K562 (cell line): ENCODE data around the gene TMEM245. TPM values are rescaled to one million over a fixed set of nuclear protein-coding genes. Genes with fewer than 3 reads are reported as not detected.
A peak's percentile ranks its signal among the peaks of the same experiment; 100 is the strongest.

Experiments used
- CBX1 ChIP-seq: sonication (generic); IDR thresholded peaks from 2 replicates; pipeline ENCODE4 v1.6.1; 2016; ENCODE audit warnings: antibody characterized with exemption, low read depth, mild to moderate bottlenecking
- CGGBP1 ChIP-seq: fragments of 250-450 bp; sonication (Bioruptor Pico); IDR thresholded peaks from 2 replicates; pipeline ENCODE4 v1.9.0; 2021; ENCODE audit warnings: mild to moderate bottlenecking
- E2F8 ChIP-seq: fragments of 450-650 bp; IDR thresholded peaks from 2 replicates; pipeline ENCODE4 v1.7.1; 2018; ENCODE audit warnings: mild to moderate bottlenecking, low read depth; ENCODE audit not compliant: partially characterized antibody
- HDAC3 ChIP-seq: fragments of 450-650 bp; IDR thresholded peaks from 2 replicates; pipeline ENCODE4 v1.6.1; 2018; ENCODE audit warnings: borderline replicate concordance, mild to moderate bottlenecking, moderate library complexity; ENCODE audit not compliant: partially characterized antibody
- KHSRP ChIP-seq: fragments of 450-650 bp; IDR thresholded peaks from 2 replicates; pipeline ENCODE4 v1.6.1; 2017
- KLF16 ChIP-seq: IDR thresholded peaks from 2 replicates; pipeline ENCODE4 v1.6.1; 2016; ENCODE audit warnings: antibody characterized with exemption
- MAX ChIP-seq: sonication (generic); formaldehyde crosslinking; IDR thresholded peaks from 2 replicates; pipeline ENCODE4 v1.9.0; 2022; ENCODE audit warnings: mild to moderate bottlenecking, missing genetic modification reagents
- MEF2D ChIP-seq: conservative IDR thresholded peaks from 2 replicates; pipeline ENCODE4 v1.6.1; 2016; ENCODE audit warnings: low read depth, missing genetic modification characterization, missing compliant biosample characterization
- MIER1 ChIP-seq: fragments of 450-650 bp; IDR thresholded peaks from 2 replicates; pipeline ENCODE4 v1.6.1; 2016; ENCODE audit warnings: antibody characterized with exemption, mild to moderate bottlenecking, low read depth
- SP2 ChIP-seq: IDR thresholded peaks from 2 replicates; pipeline ENCODE4 v1.6.1; 2011; ENCODE audit warnings: mild to moderate bottlenecking, low read depth, low read length, moderate library complexity; ENCODE audit not compliant: poor library complexity, severe bottlenecking; ENCODE audit errors: extremely low read depth
- SPI1 ChIP-seq: IDR thresholded peaks from 2 replicates; pipeline ENCODE4 v1.6.1; 2011; ENCODE audit warnings: low read depth, low read length, control low read depth, borderline replicate concordance
- SREBF2 ChIP-seq: sonication (generic); formaldehyde crosslinking; IDR thresholded peaks from 2 replicates; pipeline ENCODE4 v1.4.0; 2020; ENCODE audit warnings: mild to moderate bottlenecking, missing genetic modification reagents
- SRSF9 ChIP-seq: fragments of 200-400 bp; formaldehyde crosslinking; IDR thresholded peaks from 2 replicates; pipeline ENCODE4 v1.6.1; 2017; ENCODE audit warnings: low read depth, low read length, borderline replicate concordance
- TEAD4 ChIP-seq, 2 experiments: sonication (generic) in 1 of 2; formaldehyde crosslinking in 1 of 2; IDR thresholded peaks; 2 replicates each; pipeline versions ENCODE4 v1.6.1 to v1.8.0; 2012 to 2022; ENCODE audit warnings: borderline replicate concordance in 1 of 2, inconsistent platforms in 1 of 2, low read length in 1 of 2, mild to moderate bottlenecking in 1 of 2, missing genetic modification reagents in 1 of 2
- TOE1 ChIP-seq, 2 experiments: fragments of 450-650 bp in 1 of 2; sonication (generic) in 1 of 2; formaldehyde crosslinking in 1 of 2; IDR thresholded peaks; 2 replicates each; pipeline versions ENCODE4 v1.7.1 to v1.8.0; 2016 to 2022; ENCODE audit warnings: borderline replicate concordance in 2 of 2, mild to moderate bottlenecking in 2 of 2, antibody characterized with exemption in 1 of 2, inconsistent platforms in 1 of 2, low read depth in 1 of 2, missing genetic modification reagents in 1 of 2, moderate library complexity in 1 of 2
- TRIM24 ChIP-seq, 2 experiments: fragments of 450-650 bp; IDR thresholded peaks; 2 replicates each; pipeline ENCODE4 v1.6.1; 2016
- U2AF2 ChIP-seq: fragments of 200-400 bp; formaldehyde crosslinking; optimal IDR thresholded peaks from 2 replicates; pipeline ENCODE3; 2017; ENCODE audit warnings: low read depth, mild to moderate bottlenecking, low read length
- ZC3H4 ChIP-seq: sonication (generic); formaldehyde crosslinking; IDR thresholded peaks from 2 replicates; pipeline ENCODE4 v1.9.0; 2021; ENCODE audit warnings: missing genetic modification reagents, borderline replicate concordance
- ZKSCAN1 ChIP-seq: fragments of 150-350 bp; IDR thresholded peaks from 2 replicates; pipeline ENCODE4 v1.6.1; 2016; ENCODE audit warnings: low read depth, low read length
- ZNF253 ChIP-seq: fragments of 250-450 bp; sonication (Bioruptor Pico); conservative IDR thresholded peaks from 2 replicates; pipeline ENCODE4 v1.6.1; 2021; ENCODE audit warnings: mild to moderate bottlenecking
- ZNF655 ChIP-seq: fragments of 250-450 bp; sonication (Bioruptor Pico); IDR thresholded peaks from 2 replicates; pipeline ENCODE4 v1.5.0; 2021
- ZNF717 ChIP-seq: fragments of 250-450 bp; sonication (Bioruptor Pico); IDR thresholded peaks from 2 replicates; pipeline ENCODE4 v1.5.0; 2021
- ZNF75A ChIP-seq: fragments of 450-650 bp; formaldehyde crosslinking; IDR thresholded peaks from 2 replicates; pipeline ENCODE4 v1.4.0; 2020; ENCODE audit warnings: mild to moderate bottlenecking
- ZNF778 ChIP-seq: fragments of 450-650 bp; formaldehyde crosslinking; IDR thresholded peaks from 2 replicates; pipeline ENCODE4 v1.4.0; 2020; ENCODE audit warnings: mild to moderate bottlenecking, moderate library complexity
- polyA plus RNA-seq, 8 experiments: library from polyadenylated mRNA; depleted of rRNA in 4 of 8; stranded (reverse) in 5 of 8; unstranded in 3 of 8; fragments of >200 nt; fragmentation: Nextera tagmentation in 2 of 8; fragmentation: Illumina TruSeq in 1 of 8; extraction: Ambion mirVana in 2 of 8; extraction: Trizol in 1 of 8; gene quantifications; 2 replicates each; pipeline versions ENCODE4 v1.2.1 to v1.2.3, GENCODE V29; 2011 to 2014; ENCODE audit warnings: inconsistent platforms in 1 of 8, missing spikeins in 1 of 8
- total RNA-seq, 7 experiments: library from RNA; depleted of rRNA in 6 of 7; stranded (reverse); fragments of >200 nt in 6 of 7; fragmentation: Illumina TruSeq in 2 of 7; extraction: Trizol in 2 of 7; gene quantifications; 2 replicates each; pipeline versions ENCODE4 v1.2.1 to v1.2.3, GENCODE V29; 2011 to 2021; ENCODE audit warnings: low replicate concordance in 1 of 7

TMEM245 gene
- total and polyA plus RNA-seq, 9 of the 15 experiments (the other 6 are each of a cell fraction or from before 2014, with no cell fraction given), result 8.5 to 43.2 (median 24.3) TPM

- TF ChIP-seq TEAD4 (IDR thresholded peaks at IDR 0.05; ENCODE audit: low read length) (peak; percentile 93), TEAD4 (CRISPR knock-in tag; IDR thresholded peaks at IDR 0.05; ENCODE audit: borderline replicate concordance) (no peak), ZKSCAN1 (no peak), ZNF778 (CRISPR knock-in tag) (no peak), SP2 (no peak), MIER1 (no peak), KHSRP (no peak), CGGBP1 (CRISPR knock-in tag) (no peak), E2F8 (no peak), HDAC3 (peak; percentile 8), ZC3H4 (CRISPR knock-in tag) (no peak), KLF16 (peak; percentile 76; the same call in 1 of the 2 replicates), SREBF2 (CRISPR knock-in tag) (no peak), MAX (no peak), ZNF253 (no peak), SRSF9 (no peak), ZNF717 (CRISPR knock-in tag) (no peak), TOE1 (IDR thresholded peaks at IDR 0.05; ENCODE audit: borderline replicate concordance) (no peak), TOE1 (CRISPR knock-in tag; IDR thresholded peaks at IDR 0.05; ENCODE audit: borderline replicate concordance, low read depth) (no peak), ZNF655 (CRISPR knock-in tag) (no peak), ZNF75A (CRISPR knock-in tag) (no peak), CBX1 (no peak), SPI1 (no peak; the same call in 1 of the 2 replicates), TRIM24 (IDR thresholded peaks at IDR 0.05) (peak; percentile 29 to 67; a peak in 1 of 4 replicates), U2AF2 (no peak), MEF2D (tag) (no peak)
These were observed 12.1 kb downstream of the TMEM245 start (continued) for GRCh38 chr9:109107402-109108240.
